GM19023 (cell line): ENCODE data around the gene HHIPL1.

Experiments
- ATAC-seq: cut with Tn5 transposase; IDR thresholded peaks from one replicate; pipeline ENCODE4 v1.9.1; 2021; ENCODE audit warnings: mild to moderate bottlenecking, moderate library complexity; ENCODE audit not compliant: unreplicated experiment

The HHIPL1 gene

GRCh38 chr14:99708449-99708848 lies 63.5 kb downstream of the HHIPL1 start:
- no peak for ATAC-seq

- no peak for ATAC-seq
Observed at GRCh38 chr14:99713972-99714371, 69.0 kb downstream of the HHIPL1 start.

DNA sequence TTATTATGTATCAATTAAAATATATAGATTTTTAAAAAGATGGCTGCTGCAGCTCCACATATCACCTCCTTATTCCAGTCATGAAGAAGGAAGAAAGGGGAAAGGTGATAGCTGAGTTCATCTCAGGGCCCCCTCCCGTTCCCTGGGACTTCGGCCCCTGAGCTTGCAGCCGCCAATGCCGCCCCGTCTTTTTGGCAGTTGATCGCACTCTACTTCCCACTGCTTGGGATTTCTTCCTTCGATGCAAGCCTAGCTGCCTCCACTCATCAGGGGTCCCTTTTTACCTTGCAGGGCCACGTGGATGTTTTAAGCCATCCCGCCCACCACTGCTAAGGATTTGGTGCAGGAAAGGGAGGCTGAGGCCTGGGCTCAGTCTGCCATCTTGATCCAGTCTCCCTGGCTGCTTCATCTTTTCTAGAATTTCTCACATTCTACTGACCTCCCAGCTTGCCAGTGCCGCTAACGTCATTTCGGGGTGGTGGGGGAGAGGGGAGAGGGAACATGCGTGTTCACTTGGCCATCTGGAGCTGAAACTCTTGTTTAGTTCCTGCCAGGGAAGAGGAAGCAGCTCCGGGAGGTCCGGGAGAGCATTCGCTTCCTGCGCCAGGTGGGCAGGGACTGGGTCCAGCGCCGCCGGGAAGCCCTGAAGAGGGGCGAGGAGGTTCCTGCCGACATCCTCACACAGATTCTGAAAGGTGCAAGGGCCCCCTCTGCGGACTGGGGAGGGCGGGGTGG lies 70.5 kb downstream of the HHIPL1 start:
- ATAC-seq = no peak

- ATAC-seq = no peak
Observed at GRCh38 chr14:99716091-99716849, 71.3 kb downstream of the HHIPL1 start.

GRCh38 chr14:99716850-99717681 lies 72.1 kb downstream of the HHIPL1 start:
- no peak for ATAC-seq

- no peak for ATAC-seq
Observed at GRCh38 chr14:99717682-99718013, 72.7 kb downstream of the HHIPL1 start.

- ATAC-seq = peak; percentile 72
Observed at GRCh38 chr14:99718031-99718810, 73.3 kb downstream of the HHIPL1 start.

GRCh38 chr14:99718811-99719192 lies 73.9 kb downstream of the HHIPL1 start:
- peak; percentile 38 for ATAC-seq

GRCh38 chr14:99720941-99721791 lies 76.2 kb downstream of the HHIPL1 start:
- no peak for ATAC-seq

DNA sequence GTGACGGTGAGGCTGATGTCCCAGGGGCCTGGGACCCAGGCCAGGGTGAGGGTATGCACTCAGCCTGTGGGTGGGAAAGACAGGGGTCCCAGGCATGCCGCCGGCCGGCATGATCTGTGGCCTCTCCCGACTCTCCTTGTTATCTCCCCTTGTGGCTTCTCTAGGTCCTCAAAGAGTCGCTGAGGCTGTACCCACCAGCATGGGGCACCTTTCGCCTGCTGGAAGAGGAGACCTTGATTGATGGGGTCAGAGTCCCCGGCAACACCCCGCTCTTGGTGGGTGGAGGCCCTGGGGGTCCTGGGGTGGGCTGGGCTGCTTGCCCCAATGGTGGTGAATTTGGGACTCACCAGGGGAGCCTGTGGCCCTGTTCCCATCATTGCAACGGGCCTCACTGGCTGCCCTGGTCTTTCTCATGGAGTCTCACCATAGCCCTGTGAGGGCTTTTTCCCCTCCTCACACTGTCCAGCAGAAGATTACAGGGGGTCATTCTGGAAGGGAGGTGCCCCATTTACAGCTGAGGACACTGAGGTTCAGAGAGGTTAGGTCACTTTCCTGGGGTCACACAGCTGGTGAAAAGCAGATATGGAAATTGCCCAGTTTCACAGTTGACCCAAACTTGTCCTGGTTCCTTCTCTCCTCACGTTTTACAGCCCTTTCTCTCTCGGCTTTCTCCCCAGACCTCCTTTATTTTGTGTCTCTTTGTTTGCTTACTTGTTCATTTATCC lies 77.0 kb downstream of the HHIPL1 start:
- no peak for ATAC-seq

DNA sequence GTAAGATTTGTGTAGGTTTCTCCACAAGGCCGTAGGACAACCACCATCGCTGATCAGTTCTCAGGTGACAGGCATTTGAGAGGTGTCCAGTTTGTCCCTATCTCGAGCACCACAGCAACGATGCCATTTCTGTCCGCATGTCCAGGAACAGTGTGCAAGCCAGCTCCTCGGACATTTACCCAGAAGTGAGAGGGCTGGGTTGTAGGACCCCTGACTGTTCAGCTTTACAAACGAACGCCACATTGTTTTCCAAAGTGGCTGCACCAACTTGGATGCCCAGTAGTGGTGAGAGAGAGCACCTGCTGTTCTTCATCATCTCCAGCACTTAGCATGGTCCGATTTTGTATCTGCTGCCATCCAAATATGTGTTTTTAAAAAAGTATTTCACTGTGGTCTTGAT lies 77.8 kb downstream of the HHIPL1 start:
- no peak for ATAC-seq

DNA sequence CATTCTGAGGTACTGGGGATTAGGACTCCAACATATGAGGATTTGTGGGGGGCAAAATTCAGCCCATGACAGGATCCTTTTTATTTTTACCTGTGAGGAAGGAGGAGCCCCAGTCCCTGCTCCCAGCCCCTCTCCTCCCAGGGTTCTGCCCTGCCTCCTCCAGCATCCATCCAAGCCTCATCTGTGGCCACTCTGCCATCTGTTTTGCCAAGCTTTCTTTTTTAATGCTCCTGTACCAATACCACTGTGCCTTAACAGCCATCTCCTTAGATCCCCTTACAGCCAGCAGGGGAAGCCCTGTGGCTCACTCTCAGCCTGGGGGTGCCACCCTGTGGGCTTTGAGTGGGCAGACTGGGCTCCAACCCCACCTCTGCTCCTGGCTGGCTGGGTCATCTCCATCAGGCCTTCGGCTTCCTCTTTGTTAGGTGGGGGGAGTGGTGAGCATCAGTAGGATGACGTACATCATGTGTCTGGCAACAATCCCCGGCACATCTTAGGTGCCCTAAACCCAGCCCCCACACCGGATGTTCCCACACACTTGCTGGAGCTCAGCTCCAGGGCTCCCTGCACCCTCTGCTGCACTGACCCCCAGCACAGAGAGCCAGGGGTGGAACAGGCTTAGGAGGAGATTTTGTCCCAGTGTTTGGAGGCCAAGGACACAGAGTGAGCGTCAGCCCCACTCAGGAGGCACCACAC lies 79.4 kb downstream of the HHIPL1 start:
- no peak for ATAC-seq

DNA sequence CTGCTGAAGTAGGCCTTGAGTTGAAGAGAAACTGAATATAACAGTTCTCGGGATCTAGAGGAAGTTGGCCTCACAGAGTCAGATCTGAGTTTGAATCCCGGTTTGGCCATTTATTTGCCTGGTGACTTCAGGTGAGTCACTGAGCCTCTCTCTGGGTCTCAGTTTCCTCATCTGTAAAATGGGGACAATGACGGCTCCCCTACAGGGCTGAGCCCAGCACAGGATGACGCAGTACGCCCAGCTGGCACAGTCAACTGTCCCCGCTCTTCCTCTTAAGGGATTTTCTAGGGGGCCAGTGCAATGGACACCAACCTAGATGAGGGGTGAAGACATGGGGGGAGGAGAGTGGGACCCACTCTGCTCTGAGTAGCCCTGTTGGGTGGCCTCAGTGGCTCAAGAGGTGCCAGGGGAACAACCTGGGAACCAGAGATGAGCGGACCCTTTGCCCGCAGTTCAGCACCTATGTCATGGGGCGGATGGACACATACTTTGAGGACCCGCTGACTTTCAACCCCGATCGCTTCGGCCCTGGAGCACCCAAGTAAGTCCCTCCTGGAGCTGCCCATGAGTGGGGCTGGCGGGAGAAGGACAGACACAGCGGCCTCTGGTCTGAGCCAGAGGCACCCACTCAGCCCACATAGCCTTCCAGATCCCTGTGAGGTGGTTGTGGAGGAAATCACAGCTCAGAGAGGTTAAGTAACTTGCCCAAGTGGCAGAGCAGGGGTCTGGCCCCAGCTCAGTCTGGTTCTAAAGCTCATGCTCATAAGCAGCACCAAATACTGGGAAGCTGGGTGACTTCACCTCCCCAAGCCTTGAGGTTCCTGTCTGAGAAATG lies 80.2 kb downstream of the HHIPL1 start:
- no peak for ATAC-seq

DNA sequence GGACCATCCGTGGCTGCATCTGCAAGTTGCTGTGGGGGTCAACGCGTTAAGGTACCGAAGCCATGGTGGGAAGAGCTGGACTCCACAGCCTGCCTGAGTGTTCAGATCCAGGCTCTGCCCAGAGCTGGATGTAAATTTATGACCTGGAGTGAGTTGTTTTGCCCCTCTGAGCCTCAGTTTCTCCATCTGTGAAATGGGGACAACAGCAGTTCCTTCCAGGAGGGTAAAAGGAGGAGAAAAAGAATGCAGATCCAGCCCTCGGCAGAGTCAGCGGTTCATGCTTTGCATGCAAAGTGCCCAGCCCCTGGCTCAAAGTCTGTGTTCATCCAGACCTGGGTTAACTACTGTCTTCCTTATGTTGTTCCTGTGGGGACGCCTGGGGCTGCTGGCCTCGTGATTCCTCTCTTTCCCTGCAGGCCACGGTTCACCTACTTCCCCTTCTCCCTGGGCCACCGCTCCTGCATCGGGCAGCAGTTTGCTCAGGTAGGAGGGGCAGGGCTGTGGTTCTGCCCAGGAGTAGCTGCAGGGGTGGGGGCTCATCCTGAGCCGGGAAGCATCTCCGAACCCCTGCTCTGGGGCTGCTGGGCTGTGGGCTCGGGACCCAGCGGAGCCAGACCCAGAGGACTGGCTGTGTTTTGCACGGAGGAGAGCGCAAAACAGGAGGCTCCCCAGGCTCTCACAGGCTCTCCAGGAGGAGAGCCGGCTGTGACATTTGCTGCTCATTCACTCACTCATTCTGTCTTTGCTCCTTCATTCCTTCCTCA lies 81.0 kb downstream of the HHIPL1 start:
- no peak for ATAC-seq

- no peak for ATAC-seq
Observed at GRCh38 chr14:99726538-99727095, 81.7 kb downstream of the HHIPL1 start.

DNA sequence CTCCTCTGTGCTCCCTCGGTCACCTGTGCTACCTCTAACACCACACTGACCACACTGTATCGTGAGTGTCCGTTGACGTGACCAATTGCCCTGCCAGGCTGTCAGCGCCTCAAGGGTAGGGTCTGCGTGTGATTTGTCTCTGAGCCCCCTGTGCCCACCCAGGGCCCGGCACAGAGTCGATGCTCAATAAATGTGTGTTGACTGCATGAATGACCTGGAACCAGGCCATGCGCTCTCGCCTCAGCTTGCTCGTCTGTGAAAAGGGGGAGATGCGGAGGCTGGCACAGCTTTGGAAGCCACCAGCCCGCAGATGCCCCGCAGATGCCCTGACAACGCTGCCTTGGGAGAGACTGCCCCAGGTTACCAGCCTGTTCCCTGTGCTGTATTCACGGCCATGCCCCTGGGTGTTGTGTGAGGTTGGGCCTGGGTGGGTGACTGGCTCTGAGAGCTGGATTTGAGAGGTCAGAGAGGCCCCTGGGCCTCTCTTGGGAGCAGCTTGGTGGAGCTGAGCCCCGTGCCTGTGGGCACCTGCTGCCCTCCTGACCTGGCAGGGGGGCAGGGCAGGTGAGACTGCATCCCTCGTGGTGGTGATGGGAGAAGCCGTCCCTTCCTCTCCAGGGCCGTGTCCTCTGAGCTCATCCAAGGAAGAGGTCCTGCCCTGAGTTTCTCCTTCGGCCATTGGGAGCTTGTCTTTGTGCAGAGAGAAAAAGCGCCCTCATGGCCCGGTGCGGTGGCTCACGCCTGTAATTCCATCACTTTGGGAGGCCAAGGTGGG lies 82.4 kb downstream of the HHIPL1 start:
- ATAC-seq = no peak
